EL (cell line): Measurements from ENCODE around the gene ROR2.

Experiments used
- DNase-seq: peaks from one replicate; pipeline ENCODE4 v3.0.0-alpha.2; 2016

Gene ROR2

GRCh38 chr9:91837981-91838731, 111.9 kb downstream of the ROR2 start:
- peak; percentile 56 for DNase-seq

- no peak for DNase-seq
Measured at GRCh38 chr9:91836515-91836914, 113.5 kb downstream of the ROR2 start.

DNA sequence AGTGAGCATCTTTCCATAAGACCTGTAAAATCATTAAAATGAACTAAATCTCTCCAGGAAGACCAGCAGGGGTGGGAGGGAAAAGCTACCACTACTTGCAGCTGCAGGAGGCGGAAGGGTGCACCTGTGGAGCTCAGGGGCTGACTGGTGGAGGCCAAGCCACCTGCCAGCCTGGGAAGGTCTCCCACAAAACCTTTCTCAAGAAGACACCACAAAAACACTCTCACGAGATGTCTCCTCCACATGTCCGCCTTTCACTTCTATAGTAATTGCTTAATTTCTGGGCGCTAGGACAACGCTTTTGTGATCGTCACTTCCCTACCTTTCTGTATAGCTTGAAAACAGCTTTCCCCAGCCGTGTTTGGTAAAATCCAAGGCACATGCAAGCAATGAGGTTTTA, 114.4 kb downstream of the ROR2 start:
- no peak for DNase-seq

- no peak for DNase-seq
Measured at GRCh38 chr9:91835216-91835615, 114.8 kb downstream of the ROR2 start.

DNA sequence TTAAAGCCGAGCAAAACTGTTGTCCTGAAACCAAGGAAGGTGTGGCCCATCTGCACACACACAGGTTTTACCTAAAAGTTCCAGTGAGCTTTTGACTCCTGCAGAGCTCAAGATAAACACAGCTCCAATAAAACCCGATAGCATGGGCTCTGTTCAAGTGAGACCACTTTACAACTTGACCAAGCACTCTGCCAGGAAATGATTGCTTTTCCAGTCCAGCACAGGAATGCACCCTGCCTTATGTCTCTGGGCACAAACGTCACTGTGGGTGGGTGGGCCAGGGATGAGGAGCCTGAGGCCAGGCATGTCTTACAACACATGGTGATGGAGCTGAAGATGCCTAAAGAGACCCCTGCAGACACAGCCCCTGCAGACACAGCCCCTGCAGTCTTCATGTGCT, 115.3 kb downstream of the ROR2 start:
- no peak for DNase-seq

- no peak for DNase-seq
Measured at GRCh38 chr9:91833878-91834255, 116.2 kb downstream of the ROR2 start.

DNA sequence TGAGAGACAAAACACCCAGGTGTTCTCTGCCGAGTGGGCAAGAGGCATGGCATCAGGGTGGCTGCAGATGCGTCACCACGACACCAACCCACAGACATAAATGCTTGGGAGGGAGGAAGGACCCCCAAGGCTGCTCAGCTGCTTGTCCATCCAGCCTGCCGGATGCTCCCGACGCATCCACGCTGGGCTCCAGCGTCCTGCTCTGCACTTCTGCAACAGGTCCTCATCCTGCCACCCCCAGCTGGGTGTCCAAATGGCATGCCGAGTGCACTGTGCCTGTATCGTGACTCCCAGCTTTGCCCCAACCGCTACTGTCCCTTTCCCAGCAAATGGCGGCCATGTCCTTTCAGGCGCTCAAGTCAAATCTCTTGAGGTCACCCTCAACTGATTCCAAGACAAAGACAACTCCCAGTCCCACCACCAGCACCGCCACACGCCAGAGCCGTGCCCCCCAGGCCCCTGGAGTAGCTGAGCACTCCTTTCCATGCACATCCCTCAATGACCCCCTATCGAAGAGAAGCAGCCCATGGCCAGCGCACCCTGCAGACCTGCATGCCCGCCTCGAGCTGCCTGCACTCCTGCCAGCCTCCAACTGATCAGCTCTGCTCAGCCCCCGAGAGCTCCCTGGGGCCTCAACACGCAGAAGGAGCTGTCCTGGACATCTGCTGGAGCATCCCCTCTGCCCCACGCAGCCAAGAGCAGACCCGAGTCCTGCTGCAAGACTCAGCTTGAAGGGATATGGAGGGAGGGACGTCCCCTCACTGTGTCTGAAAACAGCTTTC, 116.7 kb downstream of the ROR2 start:
- DNase-seq: no peak

DNA sequence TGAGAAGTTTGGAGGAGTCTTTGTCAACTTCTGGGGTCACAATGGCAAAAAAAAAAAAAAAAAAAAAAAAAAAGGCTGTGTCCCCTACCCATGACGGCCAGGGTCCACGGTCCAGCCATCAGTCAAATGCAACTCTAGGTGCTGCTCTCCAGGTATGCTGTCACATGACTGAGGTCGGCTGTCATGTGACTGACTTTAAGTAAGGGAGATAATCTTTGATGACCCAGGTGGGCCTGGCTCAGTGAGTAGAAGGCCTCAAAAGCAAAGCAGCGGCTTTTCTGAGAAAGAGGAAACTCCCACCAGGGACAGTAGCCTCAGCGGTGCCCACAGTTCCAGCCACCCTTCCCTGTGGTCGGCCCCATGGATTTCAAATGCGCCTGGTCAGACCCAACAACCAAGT, 117.7 kb downstream of the ROR2 start:
- DNase-seq: no peak

DNA sequence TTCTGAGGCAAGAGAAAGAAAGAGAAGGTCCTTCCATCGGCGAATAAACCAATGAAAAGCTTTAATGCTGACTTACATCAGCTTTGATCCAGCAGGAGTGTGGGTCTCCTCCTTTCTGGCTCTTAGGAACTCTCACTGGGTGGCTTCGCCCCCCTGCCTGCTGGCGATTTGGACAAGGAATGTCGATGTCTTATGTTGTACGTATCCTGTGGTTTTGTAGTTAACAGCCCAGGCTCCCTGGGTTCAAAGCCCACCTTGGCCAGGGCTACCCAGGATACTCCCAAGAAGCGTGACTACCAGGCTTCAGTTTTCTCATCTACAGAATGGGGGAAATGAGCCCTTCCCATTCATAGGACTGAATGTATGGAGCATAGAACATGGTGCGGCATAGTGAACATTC, 124.2 kb downstream of the ROR2 start:
- DNase-seq: no peak

GRCh38 chr9:91825422-91825821, 124.6 kb downstream of the ROR2 start:
- DNase-seq: peak; percentile 50

- DNase-seq: peak; percentile 69
Measured at GRCh38 chr9:91824601-91825305, 125.3 kb downstream of the ROR2 start.

GRCh38 chr9:91824151-91824550, 125.9 kb downstream of the ROR2 start:
- DNase-seq: no peak

- no peak for DNase-seq
Measured at GRCh38 chr9:91820949-91821880, 128.8 kb downstream of the ROR2 start.

GRCh38 chr9:91820126-91820750, 129.8 kb downstream of the ROR2 start:
- no peak for DNase-seq

GRCh38 chr9:91818647-91819403, 131.2 kb downstream of the ROR2 start:
- no peak for DNase-seq

DNA sequence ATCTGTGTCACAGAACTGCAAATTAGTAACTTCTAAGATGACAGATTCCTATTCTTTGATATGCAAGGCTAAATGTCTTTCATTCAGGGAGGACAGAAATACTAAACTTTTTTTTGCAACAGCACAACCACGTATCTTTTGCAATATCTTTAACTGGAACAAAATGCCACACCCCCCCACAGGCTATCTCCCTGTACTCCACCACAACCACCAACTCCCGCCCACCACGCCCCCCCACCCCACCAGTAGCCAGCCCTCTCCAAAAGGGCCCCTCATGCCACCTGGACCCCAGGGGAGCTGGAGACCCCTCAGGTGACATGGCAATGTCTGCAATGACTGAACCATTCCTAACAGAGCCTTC, 131.8 kb downstream of the ROR2 start:
- no peak for DNase-seq

DNA sequence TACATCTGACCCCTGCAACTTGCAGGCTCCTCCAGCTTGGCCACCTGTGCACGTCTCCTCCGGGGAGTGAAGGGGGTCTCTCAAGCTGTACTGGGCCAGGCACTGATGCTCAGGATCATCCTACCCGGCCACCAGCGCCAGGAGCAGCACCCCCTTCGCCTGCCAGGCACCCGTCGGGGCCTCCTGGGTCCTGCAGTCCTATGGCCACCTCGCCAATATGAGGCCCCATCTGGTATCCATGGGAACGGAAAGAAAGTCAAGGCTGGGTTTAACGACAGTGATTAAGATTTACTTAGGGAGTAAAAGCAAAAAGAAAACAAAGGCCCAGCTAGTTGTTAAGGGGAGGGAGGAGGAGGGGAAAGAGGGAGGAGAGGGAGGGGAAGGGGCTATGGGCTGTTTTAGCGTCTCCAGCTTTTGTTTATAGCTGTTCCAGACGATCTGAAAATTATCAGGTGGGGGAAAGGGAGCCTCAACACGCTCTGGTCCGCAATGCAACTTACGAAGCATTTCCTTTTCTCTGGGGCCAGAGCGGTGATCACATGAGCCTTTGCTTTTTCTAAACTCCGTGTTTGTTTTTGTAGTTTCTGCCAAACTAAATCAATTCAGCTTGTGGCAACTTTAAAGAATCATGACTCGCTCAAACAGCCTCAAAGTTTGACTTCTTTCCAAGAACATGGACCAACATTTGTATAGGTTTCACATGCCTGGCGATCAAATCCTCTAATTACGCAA, 132.4 kb downstream of the ROR2 start:
- DNase-seq: peak; percentile 62

DNA sequence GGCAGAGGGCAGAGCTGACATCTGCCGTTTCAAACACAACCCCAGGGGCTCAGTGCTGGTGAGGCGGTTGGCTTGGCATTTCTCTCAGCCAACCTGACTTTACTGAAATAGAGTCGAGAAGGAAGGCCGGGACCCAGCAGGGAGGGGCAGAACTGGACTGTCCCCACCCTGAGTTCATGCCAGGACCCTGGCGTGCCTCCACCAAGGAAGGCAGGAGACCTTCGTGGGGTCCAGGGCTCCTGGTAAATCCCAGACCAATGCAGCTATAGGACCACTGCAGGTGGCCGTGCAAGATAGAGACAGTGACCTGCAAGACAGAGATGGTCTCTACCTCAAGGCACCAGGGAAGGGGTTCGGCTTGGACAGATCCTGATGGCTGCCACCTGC, 132.9 kb downstream of the ROR2 start:
- no peak for DNase-seq

DNA sequence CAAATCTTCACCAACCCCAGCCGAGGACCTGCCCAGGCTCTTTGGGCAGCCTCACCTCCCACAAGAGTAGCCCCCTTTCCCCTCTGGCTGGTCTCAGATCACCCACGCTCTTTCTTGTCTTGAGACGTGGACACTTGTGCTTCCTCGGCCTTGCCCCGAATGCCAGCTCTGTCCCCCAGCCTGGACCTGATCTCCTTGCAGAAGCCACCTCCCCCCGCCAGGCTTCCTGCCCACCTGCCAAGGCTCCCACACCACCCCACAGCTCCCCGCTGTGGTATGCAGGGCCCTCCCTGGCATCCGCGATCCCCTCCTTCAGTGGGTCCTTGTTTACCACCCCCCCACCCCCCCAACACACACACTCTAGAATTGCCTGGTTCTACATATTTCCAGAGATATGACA, 133.7 kb downstream of the ROR2 start:
- DNase-seq: no peak

- no peak for DNase-seq
Measured at GRCh38 chr9:91815896-91816295, 134.1 kb downstream of the ROR2 start.

DNA sequence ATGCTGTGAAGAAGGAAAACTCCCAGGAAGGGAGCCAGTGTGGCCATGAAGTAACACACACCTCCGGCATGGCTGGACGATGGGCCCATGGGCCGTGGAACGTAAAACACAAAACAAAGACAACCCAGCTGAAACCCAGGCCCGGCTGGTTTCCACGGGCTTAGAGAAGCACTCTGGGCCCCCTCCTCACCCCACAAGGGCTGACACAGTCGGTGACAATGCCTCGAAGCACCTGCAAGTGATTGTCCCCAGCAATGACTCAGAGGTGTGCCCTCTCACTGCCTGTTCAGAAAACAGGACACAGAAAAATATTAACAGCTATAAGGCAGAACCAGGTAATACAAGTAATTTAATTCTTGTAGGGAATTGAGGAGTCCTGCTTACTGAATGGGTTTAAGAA, 135.3 kb downstream of the ROR2 start:
- no peak for DNase-seq
